ENCODE results near the gene EXOC8. TPM values are rescaled to one million over a fixed set of nuclear protein-coding genes. Genes with fewer than 3 reads are reported as not detected.

The EXOC8 gene, protein sequence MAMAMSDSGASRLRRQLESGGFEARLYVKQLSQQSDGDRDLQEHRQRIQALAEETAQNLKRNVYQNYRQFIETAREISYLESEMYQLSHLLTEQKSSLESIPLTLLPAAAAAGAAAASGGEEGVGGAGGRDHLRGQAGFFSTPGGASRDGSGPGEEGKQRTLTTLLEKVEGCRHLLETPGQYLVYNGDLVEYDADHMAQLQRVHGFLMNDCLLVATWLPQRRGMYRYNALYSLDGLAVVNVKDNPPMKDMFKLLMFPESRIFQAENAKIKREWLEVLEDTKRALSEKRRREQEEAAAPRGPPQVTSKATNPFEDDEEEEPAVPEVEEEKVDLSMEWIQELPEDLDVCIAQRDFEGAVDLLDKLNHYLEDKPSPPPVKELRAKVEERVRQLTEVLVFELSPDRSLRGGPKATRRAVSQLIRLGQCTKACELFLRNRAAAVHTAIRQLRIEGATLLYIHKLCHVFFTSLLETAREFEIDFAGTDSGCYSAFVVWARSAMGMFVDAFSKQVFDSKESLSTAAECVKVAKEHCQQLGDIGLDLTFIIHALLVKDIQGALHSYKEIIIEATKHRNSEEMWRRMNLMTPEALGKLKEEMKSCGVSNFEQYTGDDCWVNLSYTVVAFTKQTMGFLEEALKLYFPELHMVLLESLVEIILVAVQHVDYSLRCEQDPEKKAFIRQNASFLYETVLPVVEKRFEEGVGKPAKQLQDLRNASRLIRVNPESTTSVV
- total RNA-seq = 10 to 100 TPM; 21.3 to 23.0 TPM

DNA sequence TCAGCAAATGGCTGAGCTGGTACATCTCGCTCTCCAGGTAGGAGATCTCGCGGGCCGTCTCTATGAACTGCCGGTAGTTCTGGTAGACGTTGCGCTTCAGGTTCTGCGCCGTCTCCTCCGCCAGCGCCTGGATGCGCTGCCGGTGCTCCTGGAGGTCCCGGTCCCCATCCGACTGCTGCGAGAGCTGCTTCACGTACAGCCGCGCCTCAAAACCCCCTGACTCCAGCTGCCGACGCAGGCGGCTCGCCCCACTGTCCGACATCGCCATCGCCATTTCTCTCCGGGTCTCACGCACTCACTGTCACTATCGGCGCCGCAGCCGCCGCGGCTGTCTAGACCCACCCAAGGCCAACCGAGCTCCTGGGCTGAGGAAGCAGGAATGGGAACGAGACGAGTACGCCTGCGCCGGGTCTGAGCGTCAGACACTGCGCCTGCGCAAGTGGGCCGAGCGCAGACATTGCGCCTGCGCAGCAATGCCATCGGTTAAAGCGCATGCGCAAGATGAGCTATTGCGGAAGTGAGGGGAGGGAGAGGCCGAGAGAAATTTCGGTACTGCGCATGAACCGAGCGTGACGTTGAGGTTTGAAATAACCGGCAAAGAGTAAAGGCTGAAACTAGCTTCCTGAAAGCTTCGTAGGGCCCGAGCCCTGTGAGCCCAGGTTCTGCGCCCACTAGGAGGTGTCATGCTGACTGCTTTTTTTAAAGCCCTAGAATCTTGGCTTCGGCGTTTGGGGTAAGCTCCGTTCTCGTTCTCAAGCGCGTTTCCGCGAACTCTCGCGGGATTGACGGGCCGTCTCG is at the start of gene EXOC8:
Gene EXOC8 (minus strand): TSS at position 381 of the 798 bp plus-strand sequence. CDS start 107 bp downstream, at position 274.

DNA sequence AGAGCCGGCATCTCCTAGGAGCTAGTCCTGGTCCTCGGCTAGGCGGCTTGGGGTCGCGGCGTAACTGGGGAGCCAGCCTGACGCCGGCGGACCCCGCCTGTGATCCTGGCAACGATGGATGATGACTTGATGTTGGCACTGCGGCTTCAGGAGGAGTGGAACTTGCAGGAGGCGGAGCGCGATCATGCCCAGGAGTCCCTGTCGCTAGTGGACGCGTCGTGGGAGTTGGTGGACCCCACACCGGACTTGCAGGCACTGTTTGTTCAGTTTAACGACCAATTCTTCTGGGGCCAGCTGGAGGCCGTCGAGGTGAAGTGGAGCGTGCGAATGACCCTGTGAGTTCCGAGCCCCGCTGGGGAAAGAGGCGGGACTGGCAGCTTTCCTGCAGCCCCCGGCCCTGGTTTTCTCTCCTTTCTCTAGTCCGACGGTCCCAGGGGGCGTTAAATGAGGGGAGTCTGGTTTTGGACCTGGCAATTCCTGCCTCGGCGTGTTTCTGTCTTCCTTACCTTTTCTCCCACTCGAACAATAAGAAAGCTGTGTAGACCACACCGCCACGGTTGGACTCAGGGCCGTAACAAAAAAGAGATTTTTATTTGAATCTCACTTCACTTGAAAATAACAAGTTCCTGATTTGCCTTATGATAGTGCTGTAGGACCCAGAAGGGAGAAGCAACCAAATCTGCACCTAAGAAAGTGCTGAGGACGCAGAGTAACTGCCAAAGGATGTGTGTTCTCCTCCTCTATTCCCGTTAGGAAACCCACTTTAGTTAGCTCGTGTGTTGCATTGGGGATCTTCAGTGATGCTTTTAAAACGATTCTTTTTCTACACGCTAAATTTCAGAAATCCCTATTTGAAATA is 847 bp upstream of the EXOC8 start, which contains the start of gene SPRTN:
Gene SPRTN (plus strand): TSS at position 24 of the 859 bp plus-strand sequence. CDS start 91 bp downstream, at position 115.

Other genes starting within 250 kb of the EXOC8 start
- gene TRIM67, start 175.8 kb downstream of the EXOC8 start, total RNA-seq = under 1 TPM in 1 of 2 donors, not detected in 1; under 0.01 TPM
- 10 to 100 TPM; 34.8 to 43.3 TPM for gene GNPAT, start 96.6 kb downstream of the EXOC8 start, total RNA-seq
- 10 to 100 TPM; 15.8 to 19.6 TPM for gene SPRTN, start 441 bp upstream of the EXOC8 start, total RNA-seq
- gene EGLN1, start 84.4 kb upstream of the EXOC8 start, total RNA-seq = 100 to 1,000 TPM in 1 of 2 donors, 10 to 100 TPM in 1; 86.3 to 198 TPM
- gene TSNAX, start 190.8 kb upstream of the EXOC8 start, total RNA-seq = 100 to 1,000 TPM in 1 of 2 donors, 10 to 100 TPM in 1; 96.6 to 108 TPM